MCF 10A (cell line): ENCODE data around the gene VPS16. TPM values are rescaled to one million over a fixed set of nuclear protein-coding genes. Genes with fewer than 3 reads are reported as not detected.

Experiments used
- BruUV-seq: library from RNA; stranded (reverse); fragments of 400-500 nt; replicated peaks from 2 replicates; lab custom pipeline; 2021; lab: Mats Ljungman, UMichigan
- CTCF ChIA-PET: fragments of 300-600 bp; sonication (Branson Sonifier 250); formaldehyde crosslinking; extraction: SDS; loops from one replicate; lab custom pipeline; 2021; ENCODE audit warnings: antibody characterized with exemption, inconsistent platforms; lab: Yijun Ruan, JAX
- POLR2A ChIA-PET: fragments of 300-600, 350-650 bp; sonication (Branson Sonifier 250); formaldehyde crosslinking; extraction: SDS; loops from one replicate; lab custom pipeline; 2020; ENCODE audit warnings: antibody characterized with exemption, inconsistent platforms; lab: Yijun Ruan, JAX
- DNase-seq: peaks from one replicate; pipeline ENCODE4 v3.0.0-alpha.2; 2018; ENCODE audit not compliant: unreplicated experiment
- H3K27ac Mint-ChIP-seq: one replicate; pipeline ENCODE4 v1.8.0; 2022; ENCODE audit warnings: mild to moderate bottlenecking, low read depth, mixed read lengths; ENCODE audit not compliant: unreplicated experiment
- H3K27me3 Mint-ChIP-seq: one replicate; pipeline ENCODE4 v1.8.0; 2022; ENCODE audit warnings: mixed read lengths; ENCODE audit not compliant: insufficient read depth, unreplicated experiment
- H3K36me3 Mint-ChIP-seq: one replicate; pipeline ENCODE4 v1.8.0; 2022; ENCODE audit warnings: mild to moderate bottlenecking, moderate library complexity, mixed read lengths; ENCODE audit not compliant: insufficient read depth, unreplicated experiment
- H3K4me1 Mint-ChIP-seq: one replicate; pipeline ENCODE4 v1.8.0; 2022; ENCODE audit warnings: mixed read lengths; ENCODE audit not compliant: insufficient read depth, unreplicated experiment
- H3K4me3 Mint-ChIP-seq: one replicate; pipeline ENCODE4 v1.8.0; 2022; ENCODE audit warnings: mild to moderate bottlenecking, moderate library complexity, mixed read lengths; ENCODE audit not compliant: unreplicated experiment
- H3K9me3 Mint-ChIP-seq: one replicate; pipeline ENCODE4 v1.8.0; 2022; ENCODE audit warnings: mixed read lengths; ENCODE audit not compliant: unreplicated experiment
- intact Hi-C: fragments of 100-400 bp; cut with micrococcal nuclease; formaldehyde crosslinking; loops from 2 replicates; pipeline ENCODE4 v1.14.1; 2022
- total RNA-seq: library from RNA; stranded (reverse); gene quantifications from 2 replicates; pipeline ENCODE4 v1.2.3, GENCODE V29; 2022
- TF ChIP-seq, protein P1 (sequence below): fragments of 200-600 bp; IDR thresholded peaks from one replicate; pipeline ENCODE4 v1.8.0; 2022; ENCODE audit warnings: antibody characterized with exemption, mild to moderate bottlenecking; ENCODE audit not compliant: unreplicated experiment

The VPS16 gene
- total RNA-seq, 1 experiment from 2014 or later = 32.6 TPM

DNA sequence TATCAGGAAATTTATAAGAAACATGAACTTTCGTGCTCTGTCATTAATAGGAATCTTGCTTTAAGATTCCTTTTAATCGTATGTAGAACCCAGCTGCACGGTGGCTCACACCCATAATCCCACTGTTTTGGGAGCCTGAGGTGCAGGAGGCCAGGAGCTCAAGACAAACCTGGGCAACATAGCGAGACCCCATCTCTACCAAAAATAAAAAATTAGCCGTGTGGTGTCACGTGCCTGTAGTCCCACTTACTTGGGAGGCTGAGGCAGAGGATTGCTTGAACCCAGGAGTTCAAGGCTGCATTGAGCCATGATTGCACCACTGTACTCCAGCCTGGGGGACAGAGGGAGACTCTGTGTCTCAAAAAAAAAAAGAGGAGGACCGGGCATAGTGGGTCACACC lies 40.1 kb downstream of the VPS16 start:
- TF ChIP-seq, protein P1, sequence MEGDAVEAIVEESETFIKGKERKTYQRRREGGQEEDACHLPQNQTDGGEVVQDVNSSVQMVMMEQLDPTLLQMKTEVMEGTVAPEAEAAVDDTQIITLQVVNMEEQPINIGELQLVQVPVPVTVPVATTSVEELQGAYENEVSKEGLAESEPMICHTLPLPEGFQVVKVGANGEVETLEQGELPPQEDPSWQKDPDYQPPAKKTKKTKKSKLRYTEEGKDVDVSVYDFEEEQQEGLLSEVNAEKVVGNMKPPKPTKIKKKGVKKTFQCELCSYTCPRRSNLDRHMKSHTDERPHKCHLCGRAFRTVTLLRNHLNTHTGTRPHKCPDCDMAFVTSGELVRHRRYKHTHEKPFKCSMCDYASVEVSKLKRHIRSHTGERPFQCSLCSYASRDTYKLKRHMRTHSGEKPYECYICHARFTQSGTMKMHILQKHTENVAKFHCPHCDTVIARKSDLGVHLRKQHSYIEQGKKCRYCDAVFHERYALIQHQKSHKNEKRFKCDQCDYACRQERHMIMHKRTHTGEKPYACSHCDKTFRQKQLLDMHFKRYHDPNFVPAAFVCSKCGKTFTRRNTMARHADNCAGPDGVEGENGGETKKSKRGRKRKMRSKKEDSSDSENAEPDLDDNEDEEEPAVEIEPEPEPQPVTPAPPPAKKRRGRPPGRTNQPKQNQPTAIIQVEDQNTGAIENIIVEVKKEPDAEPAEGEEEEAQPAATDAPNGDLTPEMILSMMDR = no peak
- CTCF ChIA-PET = interaction anchor here (0.6 kb wide), 1 partner anchor 844 kb away, joined by 3 read pairs; no protein-coding TSS in a partner anchor
- Mint-ChIP-seq H3K4me1 (peaks cover 25% of the 10 kb centered on the region), H3K4me3 (no peak overlapping the region), H3K27me3 (no peaks in the 10 kb centered on the region), H3K36me3 (peaks cover 6% of the 10 kb centered on the region), H3K9me3 (no peaks in the 10 kb centered on the region), H3K27ac (no peak overlapping the region)
- POLR2A ChIA-PET = interaction anchor here (0.5 kb wide), 1 partner anchor 435 kb away, joined by 3 read pairs; no protein-coding TSS in a partner anchor
- BruUV-seq = no TSS peak
- DNase-seq = no peak
- intact Hi-C loops = no loop called here

GRCh38 chr20:2883726-2884637 lies 43.4 kb downstream of the VPS16 start:
- Mint-ChIP-seq H3K27me3 (no peaks in the 10 kb centered on the region), H3K9me3 (no peaks in the 10 kb centered on the region), H3K27ac (no peak overlapping the region), H3K36me3 (peaks cover 6% of the 10 kb centered on the region), H3K4me3 (no peak overlapping the region), H3K4me1 (peaks cover 16% of the 10 kb centered on the region)
- ChIA-PET POLR2A (interaction anchor here (0.9 to 1.7 kb wide), 2 partner anchors 10 to 43 kb away, joined by 3 to 9 read pairs; partner anchors contain the start of genes PCED1A and VPS16), CTCF (no interaction called here)
- BruUV-seq = no TSS peak
- DNase-seq = no peak
- TF ChIP-seq, protein P1 = no peak
- intact Hi-C loops = no loop called here

GRCh38 chr20:2887715-2888114 lies 47.2 kb downstream of the VPS16 start:
- TF ChIP-seq, protein P1 = no peak
- intact Hi-C loops = no loop called here
- no peak overlapping the region for H3K4me3 Mint-ChIP-seq
- CTCF ChIA-PET = interaction anchor here (1.7 kb wide), 1 partner anchor 366 kb away, joined by 4 read pairs; no protein-coding TSS in a partner anchor
- no peaks in the 10 kb centered on the region for H3K36me3 Mint-ChIP-seq
- peaks cover 26% of the 10 kb centered on the region for H3K4me1 Mint-ChIP-seq
- BruUV-seq = no TSS peak
- POLR2A ChIA-PET = interaction anchor here (0.9 to 2.4 kb wide), 2 partner anchors 9 to 13 kb away, joined by 6 to 15 read pairs; no protein-coding TSS in a partner anchor
- no peaks in the 10 kb centered on the region for H3K27me3 Mint-ChIP-seq
- H3K9me3 Mint-ChIP-seq = no peaks in the 10 kb centered on the region
- no peak for DNase-seq
- H3K27ac Mint-ChIP-seq = no peak overlapping the region
